GM19455 (cell line): ENCODE measurements around the gene SLC4A1AP.
"Not testable (repeated sequence)": the region's sequence is repeated elsewhere in the genome, so short reads cannot be mapped to it uniquely, and the experiment has no call there.

Experiments
- ATAC-seq: cut with Tn5 transposase; IDR thresholded peaks from one replicate; pipeline ENCODE4 v1.9.1; 2021; ENCODE audit not compliant: unreplicated experiment

Gene SLC4A1AP

DNA sequence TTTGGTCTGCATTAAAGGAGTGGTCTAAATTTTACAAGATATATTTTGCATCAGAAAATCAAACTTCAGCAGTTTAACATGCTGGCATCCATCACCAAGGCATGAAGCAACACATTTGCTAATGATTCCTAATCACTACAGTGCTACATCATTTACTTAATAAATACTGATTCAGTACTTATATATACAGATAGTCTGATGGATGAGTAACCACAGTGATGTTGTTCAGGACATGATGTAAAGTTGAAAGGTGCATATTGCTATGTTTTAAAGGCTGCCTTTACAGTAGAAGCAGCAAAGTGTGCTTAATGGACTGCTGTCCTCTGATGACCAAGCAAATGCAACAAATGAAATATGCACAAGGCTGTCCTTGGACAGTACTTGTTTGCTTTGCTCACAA is 11.3 kb upstream of the SLC4A1AP start:
- no peak for ATAC-seq

- ATAC-seq: no peak
Measured at GRCh38 chr2:27652790-27653189, 10.9 kb upstream of the SLC4A1AP start.

- no peak for ATAC-seq
Measured at GRCh38 chr2:27653397-27653796, 10.3 kb upstream of the SLC4A1AP start.

DNA sequence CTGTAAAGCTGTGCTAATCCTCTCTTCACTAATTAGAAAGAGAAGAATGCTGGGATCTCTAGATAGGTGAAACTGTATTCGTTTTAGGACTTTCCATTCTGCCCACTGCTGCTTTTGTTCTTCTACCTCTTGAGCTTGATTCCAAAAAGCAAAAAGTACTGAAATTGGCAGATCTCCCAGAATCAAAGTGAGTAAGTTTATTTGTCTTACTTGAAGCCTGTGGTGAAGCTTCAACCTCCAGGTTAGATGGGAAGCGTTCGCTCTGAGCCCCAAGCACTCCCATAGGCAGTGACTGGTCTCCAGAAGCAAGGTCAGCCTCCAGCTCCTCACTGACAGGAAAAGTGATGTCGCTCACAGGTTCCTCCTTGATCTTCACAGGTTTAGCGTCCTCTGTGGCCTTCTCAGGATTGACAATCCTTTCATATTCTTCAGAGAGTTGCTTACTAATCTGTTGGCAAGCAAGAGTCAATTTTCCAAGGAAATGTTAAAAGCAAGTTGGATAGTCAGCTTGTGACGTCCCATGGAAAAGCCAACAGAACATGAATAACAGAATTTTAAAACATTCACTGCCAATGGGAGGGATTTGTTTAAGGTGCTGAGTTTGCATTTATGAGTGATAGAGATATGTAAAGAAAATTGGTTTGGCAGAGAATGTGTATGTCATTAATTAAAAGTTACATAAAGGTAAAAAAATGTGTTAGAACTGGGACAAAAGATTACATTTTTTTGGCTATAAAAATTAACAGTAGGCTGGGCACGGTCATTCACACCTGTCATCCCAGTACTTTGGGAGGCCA is 8.3 kb upstream of the SLC4A1AP start:
- no peak for ATAC-seq

- no peak for ATAC-seq
Measured at GRCh38 chr2:27661371-27661770, 2.3 kb upstream of the SLC4A1AP start.

GRCh38 chr2:27664154-27664574 is 475 bp downstream of the SLC4A1AP start:
- ATAC-seq: no peak

- ATAC-seq: no peak
Measured at GRCh38 chr2:27664622-27665363, 1.1 kb downstream of the SLC4A1AP start.

DNA sequence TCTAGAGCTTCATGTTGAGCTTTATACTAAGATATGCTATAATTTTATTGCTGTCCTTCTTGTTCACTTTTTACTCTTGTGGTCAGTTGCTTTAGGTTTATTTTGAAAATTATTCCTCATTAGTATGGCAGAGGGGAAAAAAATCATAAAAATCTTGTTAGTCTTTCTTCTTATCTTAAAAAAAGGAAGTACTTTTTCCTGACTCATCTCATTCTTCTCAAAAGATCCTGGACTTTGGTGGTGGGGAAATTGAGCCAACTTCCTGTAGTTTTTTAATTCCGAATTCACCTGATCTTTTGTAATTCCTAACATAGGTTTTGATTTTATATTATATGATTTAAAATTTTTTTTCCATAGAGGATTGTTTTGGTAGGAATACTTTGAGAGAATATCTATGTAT is 3.8 kb downstream of the SLC4A1AP start:
- no peak for ATAC-seq

DNA sequence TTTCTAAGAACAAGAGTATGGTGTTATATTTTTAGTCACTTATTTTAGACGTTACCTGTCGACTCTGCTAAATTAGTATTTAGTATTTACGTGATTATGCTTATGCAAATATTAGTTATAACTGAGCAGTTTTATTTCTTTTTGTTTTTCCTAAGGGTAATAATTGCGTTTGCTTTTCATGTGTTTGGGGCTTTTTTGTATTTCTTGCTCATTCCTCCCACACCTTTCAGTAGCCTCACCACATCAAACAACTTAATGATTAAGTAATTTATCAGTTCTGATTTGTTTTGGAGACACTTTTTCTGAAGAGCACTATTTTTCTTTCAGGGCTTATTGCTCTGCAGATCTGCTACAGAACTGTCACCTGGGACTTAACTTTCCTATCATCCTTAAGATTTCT is 7.5 kb downstream of the SLC4A1AP start:
- ATAC-seq: no peak

GRCh38 chr2:27672723-27673486 is 9.2 kb downstream of the SLC4A1AP start:
- no peak for ATAC-seq

GRCh38 chr2:27680571-27680970 is 16.9 kb downstream of the SLC4A1AP start:
- no peak for ATAC-seq

DNA sequence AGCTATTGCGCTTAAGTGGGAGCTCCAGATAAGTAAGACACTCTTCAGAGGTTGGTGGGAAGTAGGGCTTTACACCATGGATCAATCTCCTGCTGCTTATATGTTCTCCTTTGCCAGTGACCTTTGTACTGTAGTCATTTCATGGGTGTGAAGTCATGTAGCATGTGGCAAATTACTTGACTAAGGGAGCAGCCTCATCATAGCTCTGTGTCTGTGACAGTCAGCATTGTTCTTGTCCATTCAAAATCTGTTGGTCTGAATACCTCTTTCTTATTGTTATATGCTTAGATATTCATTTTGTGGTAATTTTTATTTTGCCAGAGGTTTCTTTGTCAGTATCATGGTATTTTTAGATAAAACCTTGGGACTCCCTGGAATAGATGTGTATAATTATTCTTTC is 18.2 kb downstream of the SLC4A1AP start:
- no peak for ATAC-seq

GRCh38 chr2:27682334-27682771 is 18.7 kb downstream of the SLC4A1AP start:
- ATAC-seq: not testable (repeated sequence)

GRCh38 chr2:27683390-27684071 is 19.8 kb downstream of the SLC4A1AP start:
- ATAC-seq: no peak

DNA sequence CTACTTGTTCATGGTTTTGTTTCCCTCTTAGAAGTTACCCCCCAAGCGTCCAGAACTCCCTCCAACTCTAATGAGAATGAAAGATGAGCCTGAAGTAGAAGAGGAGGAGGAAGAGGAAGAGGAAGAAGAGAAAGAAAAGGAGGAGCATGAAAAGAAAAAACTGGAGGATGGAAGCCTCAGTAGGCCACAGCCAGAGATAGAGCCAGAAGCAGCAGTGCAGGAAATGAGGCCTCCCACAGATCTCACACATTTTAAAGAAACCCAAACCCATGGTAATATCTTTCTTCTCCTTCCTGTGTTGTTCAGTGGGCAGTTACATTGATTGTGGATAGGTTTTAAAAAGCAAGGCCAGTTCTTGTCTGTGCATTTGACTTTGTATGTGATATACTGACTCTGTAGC is 21.3 kb downstream of the SLC4A1AP start:
- ATAC-seq: not testable (repeated sequence)

DNA sequence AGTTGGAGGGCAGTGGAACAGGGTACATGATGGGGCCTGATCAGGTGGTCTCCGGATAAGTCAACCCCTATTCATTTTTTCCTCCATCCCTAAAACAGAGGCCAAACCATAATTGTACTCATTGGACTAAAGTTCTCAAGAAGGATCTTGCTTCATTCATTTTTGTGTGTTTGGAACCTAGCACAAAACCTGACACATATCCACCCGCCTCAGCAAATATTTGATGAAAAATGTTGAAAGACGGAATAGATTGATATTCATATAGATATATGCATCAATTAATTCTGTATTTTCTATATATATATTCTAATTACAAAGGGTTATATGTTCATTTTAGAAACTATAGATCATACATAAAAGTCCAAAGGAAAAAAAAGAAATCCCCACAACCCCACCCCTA is 21.9 kb downstream of the SLC4A1AP start:
- ATAC-seq: no peak

DNA sequence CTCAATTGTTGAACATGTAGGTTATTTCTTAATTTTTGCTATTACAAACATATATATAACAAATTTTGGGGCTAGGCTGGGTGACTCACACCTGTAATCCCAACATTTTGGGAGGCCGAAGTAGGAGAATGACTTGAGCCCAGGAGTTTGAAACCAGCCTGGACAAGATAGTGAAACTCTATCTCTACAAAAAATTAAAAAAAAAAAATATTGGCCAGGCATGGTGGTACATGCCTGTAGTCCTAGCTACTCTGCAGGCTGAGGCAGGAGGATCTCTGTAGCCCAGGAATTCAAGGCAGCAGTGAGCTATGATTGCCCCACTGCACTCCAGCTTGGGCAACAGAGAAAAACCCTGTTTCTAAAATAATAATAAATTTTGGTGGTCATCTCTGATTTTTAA is 23.5 kb downstream of the SLC4A1AP start:
- ATAC-seq: no peak

DNA sequence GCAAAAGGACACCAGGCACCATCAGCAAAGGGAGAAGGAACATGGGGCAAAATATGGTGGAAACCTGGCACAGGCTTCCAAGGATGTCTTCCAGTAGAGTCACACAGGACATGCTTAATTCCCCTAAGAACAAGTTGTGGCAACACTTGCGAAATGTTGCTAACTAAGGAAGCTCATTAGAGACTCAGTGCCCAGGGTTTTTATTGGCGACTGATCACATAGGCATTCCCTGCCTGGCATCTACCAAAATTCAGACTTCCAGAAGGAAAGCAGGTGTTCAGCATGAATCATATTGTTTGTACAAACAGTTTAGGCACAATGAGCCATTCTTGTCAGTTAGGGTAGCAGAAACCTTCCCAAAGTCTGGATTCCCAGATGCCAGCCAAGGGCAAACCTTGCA is 25.7 kb downstream of the SLC4A1AP start:
- ATAC-seq: no peak

- ATAC-seq: no peak
Measured at GRCh38 chr2:27690052-27690451, 26.4 kb downstream of the SLC4A1AP start.

DNA sequence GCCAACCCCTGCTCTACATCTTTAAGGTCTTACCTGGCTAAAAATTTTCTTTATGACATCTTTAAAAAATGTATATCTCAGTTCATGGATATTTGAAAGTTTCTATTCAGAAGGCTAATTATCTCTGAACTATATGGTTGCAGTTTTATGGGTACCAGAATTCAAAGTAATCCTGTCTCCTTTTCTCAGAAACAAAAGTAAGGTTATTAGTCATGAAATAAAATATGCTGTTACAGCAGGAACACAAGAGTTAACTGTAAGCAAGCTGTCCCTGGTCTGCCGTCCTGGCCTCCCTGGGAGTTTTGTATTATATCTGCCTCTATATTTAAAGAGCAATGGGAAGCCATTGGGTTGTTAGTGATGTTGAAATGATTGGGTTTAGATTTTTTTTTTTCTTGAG is 34.0 kb downstream of the SLC4A1AP start:
- no peak for ATAC-seq

- ATAC-seq: no peak
Measured at GRCh38 chr2:27701676-27702075, 38.0 kb downstream of the SLC4A1AP start.
